Activated CD4-positive, alpha-beta T cell treated with anti-CD3 and anti-CD28 coated beads for 48 hours (primary cell): ENCODE results near the gene SETD5.

Experiments
- DNase-seq: peaks from one replicate; pipeline ENCODE4 v3.0.0-alpha.2; 2020

The SETD5 gene

GRCh38 chr3:9397332-9397905 is at the start of gene SETD5:
Gene SETD5 (plus strand): TSS chr3:9397615. CDS start chr3:9428939, 31,324 bp downstream.
- peak; percentile 99 for DNase-seq

GRCh38 chr3:9347887-9348286 is 49.5 kb upstream of the SETD5 start:
- DNase-seq = no peak

DNA sequence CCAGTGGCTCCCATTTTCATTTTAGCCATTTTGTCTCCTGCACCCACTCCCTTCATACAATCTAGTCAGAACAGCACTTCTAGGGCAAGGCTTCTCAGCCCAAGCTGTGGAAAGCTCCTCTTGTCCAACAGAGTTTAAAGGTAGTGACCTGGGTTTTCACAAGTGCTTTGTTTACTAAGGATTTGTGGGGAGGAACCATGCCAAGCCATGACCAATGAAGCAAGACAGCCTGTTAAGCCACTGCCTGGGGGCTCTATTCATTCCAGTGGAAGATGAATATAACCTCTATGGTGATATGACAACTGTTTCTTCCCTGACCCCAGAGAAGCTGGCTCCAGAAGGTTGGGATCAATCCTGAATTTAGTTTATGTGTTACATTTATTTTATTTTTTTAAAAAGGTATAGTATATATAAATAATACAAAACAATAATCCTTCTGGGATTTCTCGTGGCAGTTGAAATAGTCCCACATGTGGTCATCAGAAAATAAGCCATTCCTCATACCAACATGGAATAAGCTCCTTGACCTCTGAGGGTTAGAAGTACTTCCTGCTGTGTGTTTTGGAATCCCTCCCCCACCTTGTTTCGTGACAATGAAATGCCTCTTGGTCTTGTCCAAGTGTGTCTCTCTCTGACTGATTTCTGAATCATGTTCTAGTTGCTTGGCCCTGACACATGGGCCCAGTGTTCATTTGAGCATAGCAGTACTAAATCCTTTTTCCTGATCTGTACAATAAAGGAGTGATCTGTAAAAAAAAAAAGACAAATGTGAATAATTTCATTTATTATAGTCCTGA is 47.9 kb upstream of the SETD5 start:
- no peak for DNase-seq

DNA sequence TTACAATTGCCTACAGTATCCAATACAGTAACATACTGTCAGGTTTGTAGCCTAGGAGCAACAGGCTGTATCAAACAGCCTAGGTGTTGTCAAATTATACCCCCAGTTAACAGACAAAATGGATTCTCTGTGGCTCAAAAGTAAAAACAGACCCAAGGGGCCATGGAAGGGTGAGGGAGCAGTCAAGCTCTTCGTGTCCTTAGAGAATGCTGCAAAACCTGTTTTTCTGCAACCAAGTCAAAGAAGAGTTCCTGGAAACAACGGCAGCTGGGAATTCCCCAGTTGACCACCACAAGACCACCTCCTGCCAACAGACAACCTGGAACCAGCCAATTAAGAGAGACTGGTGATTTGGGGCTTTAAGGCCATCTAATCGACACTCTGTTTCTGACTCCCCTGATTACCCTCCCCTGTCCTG is 45.7 kb upstream of the SETD5 start:
- no peak for DNase-seq

DNA sequence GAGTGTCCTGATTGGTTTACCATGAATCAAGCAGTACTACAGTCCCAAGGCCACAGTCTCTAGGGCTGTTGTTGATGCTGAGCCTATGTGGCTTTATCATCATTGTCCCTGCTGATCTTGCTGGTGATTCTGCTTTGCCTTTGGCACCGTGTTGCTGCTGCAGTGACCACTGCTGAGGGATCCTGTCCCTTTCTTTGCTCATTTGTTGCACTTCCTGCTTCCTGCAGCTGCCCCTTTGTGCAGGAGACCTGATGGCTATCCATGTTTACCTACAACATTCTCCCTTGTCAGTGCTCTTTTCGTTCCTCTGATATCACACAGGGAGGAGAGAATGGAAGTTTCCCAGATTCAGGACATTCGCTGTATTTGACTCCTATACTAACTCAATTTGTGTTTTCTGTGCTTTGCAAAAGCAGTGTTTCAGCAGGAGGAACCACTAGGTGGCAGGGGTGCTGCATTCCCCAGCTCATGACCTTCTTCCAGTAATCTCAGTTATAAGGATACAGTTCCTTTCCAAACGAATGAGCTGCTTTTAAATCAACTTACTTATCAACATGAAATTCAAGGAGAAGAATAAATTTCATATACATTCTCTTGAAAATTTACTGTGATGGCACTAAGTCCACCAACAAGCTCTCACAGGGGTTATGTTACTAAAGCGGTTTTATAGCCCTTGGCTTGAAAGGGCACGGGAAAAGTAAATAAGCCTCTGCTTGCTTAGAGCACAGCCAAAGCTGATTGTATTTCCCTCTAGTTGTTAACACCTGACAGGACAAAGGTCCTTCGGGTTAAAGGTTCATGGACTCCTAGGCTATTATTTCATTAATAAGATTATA is 44.3 kb upstream of the SETD5 start:
- peak; percentile 62 for DNase-seq

DNA sequence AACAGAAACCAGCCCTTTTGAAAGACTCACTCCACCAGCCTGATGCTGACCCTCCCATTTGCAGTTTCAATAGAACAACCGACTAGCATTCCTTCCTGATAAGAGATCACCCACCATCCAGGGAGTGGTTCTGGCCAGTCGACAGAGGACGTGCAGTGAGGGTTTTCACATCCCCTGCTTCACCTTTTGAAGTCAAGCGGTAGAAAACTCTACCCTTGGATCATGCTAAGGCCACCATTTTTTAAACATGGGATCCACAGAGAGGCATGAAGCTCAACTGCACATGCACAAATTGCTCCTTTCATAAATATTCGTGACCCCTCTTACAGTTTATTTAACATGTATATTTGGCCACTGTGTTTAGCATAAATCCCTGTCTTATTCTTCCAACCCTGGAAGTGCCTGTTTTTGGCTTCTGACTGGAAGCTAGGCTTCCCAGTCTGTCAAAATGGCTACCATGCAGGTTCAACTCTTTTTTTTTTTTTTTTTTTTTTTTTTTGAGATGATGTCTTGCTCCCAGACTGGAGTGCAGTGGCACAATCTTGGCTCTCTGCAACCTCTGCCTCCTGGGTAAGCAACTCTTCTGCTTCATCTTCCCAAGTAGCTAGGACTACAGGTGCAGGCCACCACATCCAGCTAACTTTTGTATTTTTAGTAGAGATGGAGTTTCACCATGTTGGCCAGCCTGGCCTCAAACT is 35.6 kb upstream of the SETD5 start:
- DNase-seq = no peak

- peak; percentile 96 for DNase-seq
Measured at GRCh38 chr3:9362731-9363530, 34.5 kb upstream of the SETD5 start, which contains the start of gene THUMPD3. Gene THUMPD3 (plus strand): TSS chr3:9363054. CDS start chr3:9365069, 2,015 bp downstream.

- DNase-seq = no peak
Measured at GRCh38 chr3:9369508-9369907, 27.9 kb upstream of the SETD5 start.

DNA sequence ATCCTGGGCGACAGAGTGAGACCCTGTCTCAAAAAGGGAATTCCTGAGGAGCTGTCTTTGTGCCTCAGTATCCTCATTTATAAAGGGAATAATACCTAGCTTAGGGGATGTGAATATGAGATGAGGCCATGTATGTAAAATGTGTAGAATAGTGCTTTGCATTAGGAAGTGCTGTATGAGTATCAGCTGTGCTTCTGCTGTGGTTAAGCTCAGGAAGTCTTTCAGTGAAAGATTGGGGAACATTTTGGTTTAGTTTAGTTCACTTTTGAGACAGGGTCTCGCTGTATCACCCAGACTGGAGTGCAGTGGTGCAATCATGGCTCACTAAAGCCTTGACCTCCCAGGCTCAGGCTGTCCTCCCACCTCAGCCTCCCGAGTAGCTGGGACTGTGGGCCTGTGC is 23.9 kb upstream of the SETD5 start:
- DNase-seq = no peak

DNA sequence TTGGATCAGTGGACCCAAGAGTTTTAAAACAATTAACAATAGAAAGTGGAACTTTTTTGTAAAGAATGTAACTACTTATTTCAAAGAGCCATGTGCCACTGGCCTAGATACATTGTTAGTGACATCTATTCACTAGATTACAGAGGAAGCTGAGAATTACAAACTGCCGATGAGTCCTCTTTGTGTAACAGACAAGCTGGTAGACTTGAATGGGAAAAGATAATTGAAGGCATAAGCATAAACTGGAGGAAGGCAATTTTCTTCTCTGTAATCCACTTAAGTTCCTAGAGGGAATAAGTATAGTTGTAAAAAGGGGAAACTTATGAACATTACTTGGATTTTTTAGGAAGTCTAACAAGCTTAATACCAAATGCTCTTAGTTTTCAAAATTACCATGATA is 19.4 kb upstream of the SETD5 start:
- no peak for DNase-seq

DNA sequence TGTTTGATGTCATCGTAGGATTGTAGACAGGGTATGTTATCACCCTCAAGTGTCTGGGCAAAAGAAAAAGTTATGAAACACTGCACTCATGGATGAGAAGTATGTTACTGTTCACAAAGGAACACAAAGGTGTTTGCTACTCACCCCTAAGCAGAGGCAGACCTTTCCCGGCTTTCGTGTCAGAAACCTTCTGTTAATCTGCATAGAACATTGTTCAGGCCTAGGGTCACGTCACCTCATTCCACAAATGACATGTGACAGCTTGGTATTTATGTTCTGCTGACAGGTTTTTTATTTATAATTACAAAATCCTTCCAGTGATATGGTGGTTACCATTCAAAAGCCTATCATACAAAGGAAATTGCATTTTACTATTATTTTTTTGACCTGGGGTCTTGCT is 18.1 kb upstream of the SETD5 start:
- DNase-seq = no peak

- no peak for DNase-seq
Measured at GRCh38 chr3:9380014-9380413, 17.4 kb upstream of the SETD5 start.

- DNase-seq = no peak
Measured at GRCh38 chr3:9384141-9384828, 13.1 kb upstream of the SETD5 start.

GRCh38 chr3:9385187-9386077 is 12.0 kb upstream of the SETD5 start:
- no peak for DNase-seq

GRCh38 chr3:9386078-9386459 is 11.3 kb upstream of the SETD5 start:
- no peak for DNase-seq

GRCh38 chr3:9386501-9387321 is 10.7 kb upstream of the SETD5 start:
- no peak for DNase-seq

GRCh38 chr3:9387322-9387655 is 10.1 kb upstream of the SETD5 start:
- DNase-seq = no peak

- no peak for DNase-seq
Measured at GRCh38 chr3:9388142-9388541, 9.3 kb upstream of the SETD5 start.

DNA sequence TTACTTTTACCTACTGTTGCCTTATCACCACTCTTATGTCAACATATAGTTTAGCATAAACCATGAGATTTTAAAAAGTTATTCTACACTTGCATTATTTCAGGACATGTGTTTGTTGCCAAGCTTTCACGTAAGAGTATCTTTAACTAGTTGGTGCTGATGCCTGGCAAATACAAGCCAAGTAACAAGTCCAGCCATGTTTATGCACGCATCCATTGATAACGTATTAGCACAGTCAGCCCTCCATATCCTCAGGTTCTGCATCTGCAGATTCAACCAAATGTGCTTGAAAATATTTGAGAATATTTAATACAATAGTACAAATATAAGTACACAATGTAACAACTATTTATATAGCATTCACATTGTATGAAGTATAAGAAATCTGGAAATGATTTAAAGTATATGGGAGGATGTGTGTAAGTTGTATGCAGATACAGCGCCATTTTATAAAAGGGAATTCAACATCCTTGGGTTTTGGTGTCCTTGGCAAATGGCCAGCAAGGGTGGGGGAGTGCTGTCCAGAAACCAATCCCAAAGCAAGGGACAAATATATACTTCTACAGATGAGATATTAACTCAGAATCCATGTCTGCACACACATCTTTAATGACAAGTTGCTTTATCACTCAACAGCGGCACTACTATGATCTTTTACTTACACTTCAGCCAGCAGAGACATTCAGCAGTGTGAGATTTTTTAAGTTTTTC is 8.7 kb upstream of the SETD5 start:
- no peak for DNase-seq
